HS-27A (cell line): ENCODE results near the gene SRP19.
"Not testable (repeated sequence)": the region's sequence is repeated elsewhere in the genome, so short reads cannot be mapped to it uniquely, and the experiment has no call there.

Experiments
- DNase-seq: peaks from one replicate; pipeline ENCODE4 v3.0.0-alpha.2; 2012; ENCODE audit warnings: low read depth, missing footprints

The SRP19 gene

GRCh38 chr5:112870966-112871365, 9.9 kb downstream of the SRP19 start:
- no peak for DNase-seq

DNA sequence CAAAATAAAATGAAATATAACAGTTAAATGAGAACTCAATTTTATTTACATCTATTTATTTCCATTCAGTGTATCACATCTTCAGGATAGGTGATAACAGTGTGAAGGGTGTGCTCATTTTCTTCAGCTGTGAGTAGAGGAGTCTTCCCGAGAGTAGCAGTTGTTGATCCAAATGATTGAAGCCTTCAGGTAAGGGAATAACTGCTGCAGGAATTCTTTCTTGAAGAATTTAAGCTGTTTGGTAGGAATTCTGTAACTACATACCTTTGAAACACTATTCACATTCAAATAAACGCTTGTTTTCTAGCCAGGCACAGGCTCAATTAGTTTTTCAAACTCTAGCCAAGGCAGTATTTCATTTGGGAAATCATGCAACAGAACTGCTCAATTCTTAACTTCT, 15.3 kb downstream of the SRP19 start:
- DNase-seq: no peak

DNA sequence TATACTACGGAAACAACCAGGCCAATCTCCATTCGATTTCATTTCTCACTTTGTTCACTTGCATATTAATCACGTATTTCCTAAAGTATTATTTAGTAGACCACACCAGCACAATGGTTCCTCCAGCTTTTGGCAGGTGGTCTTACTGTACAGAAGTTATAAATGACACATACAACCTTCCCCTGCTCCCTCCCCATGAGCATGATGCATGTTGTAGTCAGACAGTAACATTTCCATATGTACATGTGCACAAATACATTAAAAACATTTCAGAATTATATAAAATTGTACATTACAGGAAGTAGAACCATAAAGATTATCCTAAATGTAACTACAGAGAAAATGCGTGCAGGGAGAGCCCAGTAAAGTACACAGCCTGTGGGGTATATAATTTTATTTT, 17.0 kb downstream of the SRP19 start:
- no peak for DNase-seq

DNA sequence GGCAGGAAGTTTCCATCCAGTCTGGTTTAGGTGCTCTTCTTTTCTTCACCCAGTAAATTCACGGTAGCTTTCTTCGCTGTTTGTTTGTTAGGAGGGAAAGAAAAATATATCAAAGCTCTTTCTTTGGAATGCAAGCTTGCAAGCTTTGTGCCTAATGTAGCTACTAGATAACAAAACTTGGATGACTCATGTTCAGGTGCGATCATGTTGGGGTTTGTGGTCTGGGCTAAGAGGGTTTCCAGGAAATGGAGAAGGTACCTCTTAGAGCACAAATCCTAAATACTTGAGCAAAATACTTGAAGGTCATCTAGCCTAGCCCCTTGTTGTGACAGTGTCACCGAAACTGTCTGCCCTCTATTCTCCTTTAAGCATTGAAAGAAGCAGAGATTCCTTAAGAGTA, 17.7 kb downstream of the SRP19 start:
- no peak for DNase-seq

- no peak for DNase-seq
Observed at GRCh38 chr5:112880219-112880964, 19.3 kb downstream of the SRP19 start.

- no peak for DNase-seq
Observed at GRCh38 chr5:112883192-112883591, 22.1 kb downstream of the SRP19 start.

- no peak for DNase-seq
Observed at GRCh38 chr5:112885001-112885400, 23.9 kb downstream of the SRP19 start.

DNA sequence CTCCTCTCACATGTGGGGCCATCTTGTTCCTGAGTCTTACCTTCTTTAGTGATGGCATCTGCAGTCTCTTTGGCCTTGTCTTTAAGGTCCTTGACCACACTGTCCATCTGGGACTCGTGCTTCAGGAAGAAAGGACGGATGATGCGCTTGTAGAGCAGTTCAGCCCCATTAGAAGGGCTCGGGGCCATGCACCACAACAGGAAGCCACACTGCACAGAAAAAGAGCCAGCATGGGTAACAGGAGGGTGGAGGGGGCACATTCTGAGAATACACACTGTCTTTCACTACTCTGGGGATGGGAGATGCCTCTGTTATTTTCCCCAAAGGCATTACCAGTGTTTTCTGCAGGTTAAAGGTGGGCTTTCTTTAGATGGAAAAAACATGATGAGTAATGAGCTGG, 25.9 kb downstream of the SRP19 start:
- DNase-seq: no peak

DNA sequence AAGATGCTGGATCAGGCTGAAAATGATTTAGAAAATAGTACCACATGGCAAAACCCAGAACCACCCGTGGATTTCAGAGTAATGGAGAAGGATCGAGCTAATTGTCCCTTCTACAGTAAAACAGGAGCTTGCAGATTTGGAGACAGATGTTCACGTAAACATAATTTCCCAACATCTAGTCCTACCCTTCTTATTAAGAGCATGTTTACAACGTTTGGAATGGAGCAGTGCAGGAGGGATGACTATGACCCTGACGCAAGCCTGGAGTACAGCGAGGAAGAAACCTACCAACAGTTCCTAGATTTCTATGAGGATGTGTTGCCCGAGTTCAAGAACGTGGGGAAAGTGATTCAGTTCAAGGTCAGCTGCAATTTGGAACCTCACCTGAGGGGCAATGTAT, 31.0 kb downstream of the SRP19 start:
- not testable (repeated sequence) for DNase-seq

DNA sequence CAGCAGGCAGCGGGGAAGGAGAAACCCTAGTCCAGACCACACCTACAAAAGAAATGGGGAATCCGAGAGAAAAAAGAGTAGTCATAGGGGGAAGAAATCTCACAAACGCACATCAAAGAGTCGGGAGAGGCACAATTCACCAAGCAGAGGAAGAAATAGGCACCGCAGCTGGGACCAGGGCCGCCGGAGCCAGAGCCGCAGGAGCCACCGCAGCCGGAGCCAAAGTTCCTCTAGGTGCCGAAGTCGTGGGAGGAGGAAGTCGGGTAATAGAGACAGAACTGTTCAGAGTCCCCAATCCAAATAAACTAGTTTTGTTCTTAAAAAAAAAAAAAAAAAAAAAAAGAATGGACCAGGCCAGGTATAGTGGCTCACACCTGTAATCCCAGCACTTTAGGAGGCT, 31.7 kb downstream of the SRP19 start:
- DNase-seq: no peak

DNA sequence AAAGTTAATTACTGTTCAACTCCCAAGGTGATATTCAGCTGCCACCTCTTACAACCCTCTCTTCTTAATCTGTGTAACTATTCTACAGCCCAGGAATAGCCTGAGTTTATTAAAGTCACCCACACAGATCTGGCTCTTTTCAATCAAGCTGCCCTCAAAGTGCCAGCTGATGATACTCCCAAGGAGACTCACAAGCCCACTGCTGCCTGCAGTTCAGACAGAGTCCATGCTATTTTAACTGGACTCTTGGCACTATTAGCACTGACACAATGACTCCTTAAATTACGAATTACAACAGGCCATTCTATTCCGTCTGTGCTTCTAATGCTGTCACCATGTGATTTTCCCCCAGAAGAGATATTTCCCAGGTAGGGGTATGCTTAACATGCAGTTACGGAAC, 34.6 kb downstream of the SRP19 start:
- DNase-seq: no peak

- DNase-seq: no peak
Observed at GRCh38 chr5:112902561-112902960, 41.5 kb downstream of the SRP19 start.

DNA sequence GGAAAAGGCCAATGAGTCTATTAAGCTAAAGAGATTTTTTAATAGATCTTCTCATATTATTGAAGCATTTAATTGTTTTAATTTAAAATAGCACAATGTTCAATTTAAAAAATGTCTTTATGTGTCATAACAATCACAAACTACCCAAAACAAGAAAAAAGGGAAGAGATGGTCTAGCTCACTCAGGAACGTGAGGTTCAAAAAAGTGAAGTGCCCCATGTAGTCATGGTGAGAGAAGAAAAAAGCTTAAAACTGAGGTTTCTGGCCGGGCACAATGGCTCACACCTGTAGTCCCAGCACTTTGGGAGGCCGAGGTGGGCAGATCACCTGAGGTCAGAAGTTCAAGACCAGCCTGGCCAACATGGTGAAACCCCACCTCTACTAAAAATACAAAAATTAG, 43.9 kb downstream of the SRP19 start:
- not testable (repeated sequence) for DNase-seq

- DNase-seq: no peak
Observed at GRCh38 chr5:112906637-112907036, 45.5 kb downstream of the SRP19 start.

DNA sequence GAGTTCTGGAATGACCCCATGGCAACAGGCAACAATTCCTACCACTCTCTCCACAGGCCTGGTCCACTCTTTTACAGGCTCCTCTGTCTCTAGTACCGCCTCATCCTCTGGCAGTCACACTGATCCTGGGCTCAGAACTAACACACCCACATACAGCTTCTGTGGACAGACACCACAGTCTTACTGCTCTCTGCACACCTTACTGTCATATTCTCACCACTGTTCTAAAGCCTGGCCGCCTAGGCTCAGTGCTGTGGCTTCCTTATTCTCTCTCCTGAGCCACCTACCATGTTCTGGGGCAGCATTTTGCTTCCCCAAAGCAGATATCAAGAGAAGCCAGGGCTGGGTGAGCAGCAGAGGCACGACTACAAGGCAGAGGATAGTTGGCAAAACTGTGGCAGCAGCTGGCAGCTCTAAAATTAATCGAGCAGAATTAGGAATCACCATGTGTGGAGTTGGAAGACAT, 46.1 kb downstream of the SRP19 start:
- no peak for DNase-seq

DNA sequence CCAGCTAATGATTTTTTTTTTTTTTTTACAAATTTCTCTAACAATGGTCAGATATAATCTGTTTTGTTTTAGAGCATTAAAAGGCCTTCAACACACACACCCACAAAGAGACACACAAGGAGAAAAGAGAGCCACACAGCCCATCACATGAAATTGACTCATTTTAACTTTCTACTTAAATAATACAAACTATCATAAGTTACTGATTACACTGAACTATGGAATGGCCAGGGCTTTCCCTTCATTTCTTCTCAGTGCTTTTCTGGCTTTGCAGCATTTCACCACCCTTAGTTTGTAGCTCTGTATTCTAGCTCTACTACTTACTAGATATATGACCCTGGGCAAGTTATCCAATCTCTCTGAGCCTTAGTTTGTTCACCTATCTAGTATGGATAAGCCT, 47.8 kb downstream of the SRP19 start:
- DNase-seq: no peak

- no peak for DNase-seq
Observed at GRCh38 chr5:112910529-112910928, 49.4 kb downstream of the SRP19 start.

- no peak for DNase-seq
Observed at GRCh38 chr5:112914584-112914983, 53.5 kb downstream of the SRP19 start.

GRCh38 chr5:112915831-112916230, 54.7 kb downstream of the SRP19 start:
- DNase-seq: no peak

GRCh38 chr5:112917453-112917995, 56.4 kb downstream of the SRP19 start:
- DNase-seq: no peak

DNA sequence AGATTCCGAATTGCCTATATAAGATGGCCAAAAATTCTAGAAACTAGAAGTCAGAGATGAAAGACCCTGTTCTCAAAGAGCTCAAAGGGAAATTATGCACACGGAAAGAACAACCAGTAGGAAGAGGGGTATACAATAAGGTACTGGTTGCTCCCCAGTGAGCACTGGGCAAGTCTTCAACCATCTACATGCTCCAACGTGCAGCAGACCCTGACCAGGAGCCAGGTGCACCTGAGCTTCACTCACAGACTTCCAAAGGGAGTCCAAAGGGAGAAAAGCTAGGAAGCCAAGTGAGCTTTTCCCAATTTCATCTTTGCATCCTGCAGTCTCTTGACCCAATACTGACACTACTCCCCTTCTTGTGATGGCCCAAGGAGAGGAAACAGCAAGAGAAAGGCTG, 57.0 kb downstream of the SRP19 start:
- DNase-seq: no peak

- DNase-seq: no peak
Observed at GRCh38 chr5:112918679-112919078, 57.6 kb downstream of the SRP19 start.
